Fibroblast of villous mesenchyme (primary cell): Measurements from ENCODE around the gene ATF7. TPM values are rescaled to one million over a fixed set of nuclear protein-coding genes. Genes with fewer than 3 reads are reported as not detected.
A peak's percentile ranks its signal among the peaks of the same experiment; 100 is the strongest.

Experiments used
- DNase-seq: peaks from one replicate; pipeline ENCODE4 v3.0.0-alpha.2; 2010; ENCODE audit warnings: low read depth
- H3K4me3 ChIP-seq: 2 replicates; pipeline ENCODE4 v1.5.1; 2011; ENCODE audit warnings: low read depth, mild to moderate bottlenecking, low read length
- total RNA-seq: library from RNA; depleted of rRNA; stranded (reverse); fragments of >200 nt; gene quantifications from 2 replicates; pipeline ENCODE4 v1.2.3, GENCODE V29; 2012
- TF ChIP-seq, protein P1 (sequence below): IDR thresholded peaks from 2 replicates; pipeline ENCODE4 v1.5.1; 2012; ENCODE audit warnings: low read depth, mild to moderate bottlenecking, low read length; ENCODE audit not compliant: insufficient read depth

Gene ATF7
- total RNA-seq, 1 donor = 14.7 TPM

DNA sequence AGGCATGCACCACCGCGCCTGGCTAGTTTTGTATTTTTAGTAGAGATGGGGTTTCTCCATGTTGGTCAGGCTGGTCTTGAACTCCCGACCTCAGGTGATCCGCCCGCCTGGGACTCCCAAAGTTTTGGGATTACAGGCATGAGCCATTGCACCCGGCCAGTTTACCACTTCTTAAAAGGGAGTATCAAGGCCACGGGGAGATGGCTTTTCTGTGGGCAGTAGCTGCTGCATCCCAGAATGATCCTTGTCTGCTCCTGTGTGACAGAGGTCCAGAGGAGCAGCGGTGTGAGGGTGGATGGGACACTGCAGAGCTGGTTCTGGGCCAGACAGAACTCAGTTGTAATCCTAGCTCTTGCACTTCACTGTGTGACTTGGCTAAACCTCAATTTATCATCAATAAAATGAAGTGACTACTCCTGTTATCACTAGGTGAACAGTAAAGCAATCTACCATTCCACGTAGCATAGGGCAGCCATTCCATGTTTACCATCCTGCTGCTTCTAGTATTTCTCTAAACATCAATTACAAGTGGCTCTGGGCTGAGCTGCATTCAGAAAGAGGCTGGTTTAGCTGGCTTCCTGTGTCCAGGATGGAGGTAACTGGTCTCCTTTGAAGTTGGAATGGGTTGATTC, 115.9 kb downstream of the ATF7 start:
- TF ChIP-seq, protein P1, sequence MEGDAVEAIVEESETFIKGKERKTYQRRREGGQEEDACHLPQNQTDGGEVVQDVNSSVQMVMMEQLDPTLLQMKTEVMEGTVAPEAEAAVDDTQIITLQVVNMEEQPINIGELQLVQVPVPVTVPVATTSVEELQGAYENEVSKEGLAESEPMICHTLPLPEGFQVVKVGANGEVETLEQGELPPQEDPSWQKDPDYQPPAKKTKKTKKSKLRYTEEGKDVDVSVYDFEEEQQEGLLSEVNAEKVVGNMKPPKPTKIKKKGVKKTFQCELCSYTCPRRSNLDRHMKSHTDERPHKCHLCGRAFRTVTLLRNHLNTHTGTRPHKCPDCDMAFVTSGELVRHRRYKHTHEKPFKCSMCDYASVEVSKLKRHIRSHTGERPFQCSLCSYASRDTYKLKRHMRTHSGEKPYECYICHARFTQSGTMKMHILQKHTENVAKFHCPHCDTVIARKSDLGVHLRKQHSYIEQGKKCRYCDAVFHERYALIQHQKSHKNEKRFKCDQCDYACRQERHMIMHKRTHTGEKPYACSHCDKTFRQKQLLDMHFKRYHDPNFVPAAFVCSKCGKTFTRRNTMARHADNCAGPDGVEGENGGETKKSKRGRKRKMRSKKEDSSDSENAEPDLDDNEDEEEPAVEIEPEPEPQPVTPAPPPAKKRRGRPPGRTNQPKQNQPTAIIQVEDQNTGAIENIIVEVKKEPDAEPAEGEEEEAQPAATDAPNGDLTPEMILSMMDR = no peak
- no peak overlapping the region for H3K4me3 ChIP-seq
- DNase-seq = no peak

DNA sequence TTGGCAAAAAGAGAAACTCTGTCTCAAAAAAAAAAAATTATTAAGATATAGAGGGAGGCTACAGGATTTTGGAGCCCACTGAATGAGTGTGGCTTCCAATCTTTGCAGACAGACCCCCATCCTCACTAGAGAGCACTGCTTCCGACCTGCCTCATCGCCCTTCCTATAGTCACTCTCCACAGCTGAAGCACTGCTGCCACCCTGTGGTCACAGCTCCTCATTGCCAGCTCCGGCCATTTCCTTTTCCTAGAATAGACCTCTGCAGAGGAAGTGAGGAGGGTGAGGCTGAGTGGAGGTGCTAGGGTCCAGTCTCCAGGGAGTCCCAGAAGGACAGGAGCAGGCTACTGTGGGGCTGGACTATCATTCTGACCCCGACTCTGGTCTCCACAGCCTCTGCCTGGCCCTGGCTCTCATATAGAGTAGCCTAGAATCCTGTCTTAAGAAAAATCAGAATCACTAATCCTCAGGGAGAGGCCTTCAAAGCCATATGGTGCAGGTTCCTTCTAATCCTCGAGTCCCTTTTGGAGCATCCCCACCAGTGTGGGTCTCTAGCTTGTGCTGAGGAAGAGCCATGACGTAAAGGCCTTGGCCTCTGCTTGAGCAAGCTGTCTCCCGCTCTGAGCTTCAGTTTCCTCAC, 117.5 kb downstream of the ATF7 start:
- TF ChIP-seq, protein P1 = peak; percentile 98
- DNase-seq = peak; percentile 76
- H3K4me3 ChIP-seq = no peak overlapping the region

DNA sequence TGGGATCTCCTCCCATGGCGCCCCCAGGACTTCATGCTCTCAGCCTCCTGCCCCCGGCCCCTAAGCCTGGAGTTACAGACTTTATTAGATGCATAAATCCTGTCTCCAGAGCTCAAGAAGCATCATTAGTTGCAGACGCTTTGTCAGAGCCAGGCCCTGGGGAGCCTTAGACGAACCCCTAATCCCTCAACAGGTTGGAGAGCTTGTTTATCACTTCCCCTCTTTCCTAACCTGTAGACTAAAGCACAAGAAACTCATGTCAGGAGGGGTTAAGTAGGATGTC, 118.6 kb downstream of the ATF7 start:
- no peak for DNase-seq
- no peak overlapping the region for H3K4me3 ChIP-seq
- TF ChIP-seq, protein P1 = no peak

DNA sequence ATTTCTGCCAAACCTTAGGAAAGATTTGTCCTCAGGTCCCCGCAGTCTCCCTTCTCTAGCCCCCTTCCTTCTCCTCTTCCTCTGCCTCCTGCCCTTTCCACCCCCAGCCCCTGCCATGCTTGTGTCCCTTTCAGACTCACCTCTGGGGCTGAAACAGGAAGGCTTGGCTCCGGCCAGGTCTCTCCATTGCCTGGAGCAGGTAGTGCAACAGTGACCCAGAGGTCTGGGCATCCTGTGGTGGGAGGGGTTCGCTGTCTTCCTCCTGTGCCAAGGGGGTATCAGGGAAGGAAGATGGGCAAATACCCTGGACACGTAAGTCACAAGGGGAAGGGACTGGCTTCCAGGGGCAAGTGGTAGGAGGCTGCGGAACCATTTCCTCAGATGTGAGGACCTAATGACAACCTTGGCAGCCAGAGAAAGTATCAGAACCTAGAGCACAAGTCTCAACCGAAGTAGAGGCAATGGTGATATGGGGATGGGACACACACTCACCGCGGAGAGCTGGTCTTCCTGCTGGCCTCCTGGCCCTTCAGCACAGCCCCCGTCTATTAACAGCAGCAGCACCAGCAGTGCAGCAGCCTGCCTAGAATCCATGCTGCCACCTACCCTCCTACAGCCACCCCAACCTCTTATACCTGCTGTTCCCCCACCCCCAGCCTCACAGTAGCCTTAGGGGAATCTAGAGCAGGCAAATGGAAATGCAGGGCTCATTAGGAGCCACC, 119.1 kb downstream of the ATF7 start, which contains the start of gene NPFF:
NPFF (minus strand) TSS at position 604 of the 722 bp plus-strand sequence; CDS start at position 594, 10 bp downstream.
- TF ChIP-seq, protein P1 = no peak
- no peak for DNase-seq

DNA sequence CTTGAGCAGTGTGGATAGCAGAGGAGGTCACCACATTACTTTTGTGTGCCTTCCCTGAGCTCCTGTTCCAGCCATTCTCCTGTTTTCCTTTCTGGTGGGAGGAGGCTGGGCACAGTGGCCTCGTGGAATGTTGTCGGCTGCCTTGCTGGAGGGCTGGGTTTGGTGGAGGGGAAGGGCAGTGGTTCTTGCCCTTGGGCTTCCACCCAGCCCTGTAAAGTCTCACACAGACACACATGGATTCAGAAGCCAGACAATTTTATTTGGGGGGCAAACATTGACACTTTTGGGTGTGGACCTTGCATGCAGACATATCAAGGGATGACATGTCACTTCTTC, 119.8 kb downstream of the ATF7 start:
- H3K4me3 ChIP-seq = no peak overlapping the region
- TF ChIP-seq, protein P1 = no peak
- DNase-seq = no peak

More for the DNA sequence above, 119.1 kb downstream of the ATF7 start, which contains the start of gene NPFF:
- H3K4me3 ChIP-seq = no peak within 1 kb of the TSS

DNA sequence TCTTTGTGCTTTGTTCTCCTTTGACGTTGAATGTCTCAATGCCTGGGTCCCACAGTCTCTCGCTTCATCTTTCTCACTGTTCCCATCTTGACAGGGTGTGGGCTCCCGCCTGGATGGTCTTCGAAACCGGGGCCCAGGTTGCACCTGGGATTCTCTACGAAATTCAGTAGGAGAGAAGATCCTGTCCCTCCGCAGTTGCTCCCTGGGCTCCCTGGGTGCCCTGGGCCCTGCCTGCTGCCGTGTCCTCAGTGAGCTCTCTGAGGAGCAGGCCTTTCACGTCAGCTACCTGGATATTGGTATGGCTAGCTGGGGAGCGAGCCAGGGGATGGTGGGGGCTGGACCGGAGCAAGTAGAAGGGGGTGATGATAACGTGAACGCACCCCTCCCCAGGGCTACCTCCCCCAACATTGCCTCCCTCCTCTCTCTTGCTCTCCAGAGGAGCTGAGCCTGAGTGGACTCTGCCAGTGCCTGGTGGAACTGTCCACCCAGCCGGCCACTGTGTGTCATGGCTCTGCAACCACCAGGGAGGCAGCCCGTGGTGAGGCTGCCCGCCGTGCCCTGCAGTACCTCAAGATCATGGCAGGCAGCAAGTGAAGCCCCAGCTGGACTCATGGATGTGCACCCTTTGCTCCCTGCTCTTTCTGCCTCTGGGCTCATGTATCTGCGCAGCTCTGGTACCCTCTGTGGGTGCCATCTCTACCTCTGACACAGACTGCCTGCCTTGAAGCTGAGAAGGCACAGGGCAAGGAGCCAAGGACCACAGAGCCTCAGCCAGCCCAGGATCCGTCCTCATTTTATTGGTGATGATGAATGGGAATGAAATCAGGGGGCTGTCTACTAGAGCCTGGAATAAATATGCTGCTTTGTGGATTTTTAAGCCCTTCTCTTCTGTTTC, 120.4 kb downstream of the ATF7 start:
- H3K4me3 ChIP-seq = no peak overlapping the region
- TF ChIP-seq, protein P1 = no peak
- DNase-seq = no peak
